CD4-positive, alpha-beta T cell treated with Interferon gamma for 1 hour (primary cell): ENCODE measurements around the gene PDE2A.

Experiments
- DNase-seq: peaks from one replicate; pipeline ENCODE4 v3.0.0-alpha.2; 2020

PDE2A gene

GRCh38 chr11:72634016-72634415 is 40.2 kb downstream of the PDE2A start:
- DNase-seq, result no peak

DNA sequence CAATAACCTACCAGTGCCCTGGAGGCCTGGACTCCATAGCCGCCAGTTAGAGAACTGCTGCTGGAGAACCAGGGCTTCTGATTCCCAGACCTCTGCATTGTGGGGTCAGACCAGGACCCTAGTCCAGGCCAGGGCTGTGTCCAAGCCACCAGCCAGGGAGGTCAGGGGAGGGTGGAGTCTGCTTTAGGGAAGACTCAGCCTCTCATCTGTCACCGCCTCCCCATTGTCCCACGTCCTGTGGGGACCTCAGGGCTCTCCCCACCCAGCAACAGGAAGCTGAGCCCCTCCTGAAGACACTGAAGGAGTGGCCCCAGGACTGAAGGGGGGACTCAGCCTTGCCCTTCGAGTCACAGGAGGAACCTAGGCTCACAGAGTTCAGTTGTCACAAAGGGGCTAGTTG is 41.2 kb downstream of the PDE2A start:
- no peak for DNase-seq

DNA sequence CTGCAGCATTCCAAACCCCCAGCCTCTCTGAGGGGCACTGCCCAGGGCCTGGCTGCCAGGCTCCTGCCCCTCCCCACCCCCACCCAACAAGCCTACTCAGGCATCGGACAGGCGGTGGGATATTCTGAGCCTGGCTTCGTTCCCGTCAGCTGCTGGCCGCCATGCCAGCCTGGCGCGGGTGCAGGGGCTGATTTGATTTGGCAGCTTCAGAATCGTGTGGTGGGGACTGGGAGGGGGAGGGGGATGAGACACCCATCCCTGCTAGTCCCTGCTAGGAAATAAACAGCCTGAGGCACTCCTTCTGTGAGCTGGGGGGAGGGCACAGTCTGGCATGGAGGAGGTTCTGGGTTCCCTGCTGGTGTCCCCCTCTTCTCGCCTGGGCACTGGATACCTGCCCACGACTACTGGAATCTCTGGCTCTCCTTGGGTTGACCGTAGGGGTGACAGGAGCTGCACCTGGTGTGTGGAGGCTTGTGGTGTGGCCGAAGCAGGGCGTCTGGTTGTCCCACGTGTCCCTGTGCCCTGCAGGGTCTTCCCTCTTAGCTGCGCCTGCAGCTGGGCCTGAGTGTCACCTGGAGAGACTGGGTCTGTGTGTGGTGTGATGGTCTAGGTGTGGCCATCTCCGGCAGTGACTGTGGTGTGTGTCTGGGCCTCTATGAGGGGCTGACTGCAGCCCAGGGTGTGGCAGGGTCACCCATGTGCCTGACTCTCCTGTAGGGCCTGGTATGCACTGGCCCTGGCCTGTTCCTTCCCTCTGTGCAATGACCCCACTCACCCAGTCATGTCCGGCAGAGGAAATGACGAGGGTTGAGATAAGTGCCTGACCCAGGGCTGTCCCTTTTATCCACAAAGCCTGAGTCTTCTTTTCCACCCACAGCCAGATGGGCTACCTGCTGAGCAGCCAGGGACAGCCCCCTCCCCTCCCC is 42.2 kb downstream of the PDE2A start:
- no peak for DNase-seq

DNA sequence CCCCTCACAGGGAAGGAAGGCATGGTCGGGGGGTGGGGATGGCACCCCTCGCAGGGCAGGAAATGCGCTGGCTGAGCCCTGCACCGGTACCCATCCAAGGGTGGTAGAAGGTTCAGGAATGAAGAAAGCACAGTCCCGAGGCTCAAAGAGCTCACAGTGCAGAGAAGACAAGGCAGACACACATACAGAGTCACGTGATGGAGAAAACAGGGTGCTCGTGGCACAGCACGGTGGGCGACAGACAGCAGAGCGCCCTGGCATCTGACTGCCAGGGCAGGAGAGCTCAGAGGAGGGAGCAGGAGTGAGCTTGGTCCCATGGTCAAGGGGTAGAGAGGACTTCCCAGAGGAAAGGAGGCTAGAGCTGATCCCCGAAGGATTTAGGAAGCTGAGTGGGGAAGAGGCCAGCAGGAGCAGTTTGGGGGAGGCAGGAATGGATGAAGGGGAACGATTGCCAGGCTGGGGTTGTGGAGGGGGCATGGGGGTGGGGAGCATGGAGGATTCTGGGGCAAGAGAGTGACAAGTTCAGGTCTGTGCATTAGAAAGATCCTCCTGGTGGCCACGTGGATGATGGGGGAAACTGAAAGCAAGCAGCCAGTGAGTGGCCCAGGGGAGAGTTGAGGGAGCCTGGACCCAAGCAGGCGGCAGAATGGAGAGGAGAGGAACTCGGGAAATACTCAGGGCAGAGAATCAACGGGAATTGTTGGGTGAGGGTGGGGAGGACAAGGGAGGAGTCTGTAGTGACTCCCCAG is 43.9 kb downstream of the PDE2A start:
- DNase-seq, result no peak

DNA sequence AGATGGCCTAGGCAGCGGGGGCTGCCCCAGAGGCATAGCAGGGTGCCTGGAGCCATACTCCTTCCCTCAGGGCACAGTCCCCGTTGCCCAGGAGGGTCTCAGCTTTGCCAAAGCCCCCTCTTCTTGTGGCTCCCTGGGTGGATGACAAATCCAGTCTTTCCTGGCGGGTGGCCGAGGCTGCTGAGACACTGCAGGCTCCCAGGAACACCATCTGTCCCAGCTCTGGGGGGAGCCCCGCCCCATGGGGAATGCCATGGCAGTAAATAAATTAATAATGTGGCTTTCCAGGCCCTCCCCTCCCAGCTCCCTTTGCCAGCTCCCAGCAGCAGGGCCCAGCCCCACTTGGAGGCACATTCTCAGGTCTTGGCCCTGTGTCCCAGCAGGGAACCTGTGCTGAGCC is 45.0 kb downstream of the PDE2A start:
- DNase-seq, result no peak

DNA sequence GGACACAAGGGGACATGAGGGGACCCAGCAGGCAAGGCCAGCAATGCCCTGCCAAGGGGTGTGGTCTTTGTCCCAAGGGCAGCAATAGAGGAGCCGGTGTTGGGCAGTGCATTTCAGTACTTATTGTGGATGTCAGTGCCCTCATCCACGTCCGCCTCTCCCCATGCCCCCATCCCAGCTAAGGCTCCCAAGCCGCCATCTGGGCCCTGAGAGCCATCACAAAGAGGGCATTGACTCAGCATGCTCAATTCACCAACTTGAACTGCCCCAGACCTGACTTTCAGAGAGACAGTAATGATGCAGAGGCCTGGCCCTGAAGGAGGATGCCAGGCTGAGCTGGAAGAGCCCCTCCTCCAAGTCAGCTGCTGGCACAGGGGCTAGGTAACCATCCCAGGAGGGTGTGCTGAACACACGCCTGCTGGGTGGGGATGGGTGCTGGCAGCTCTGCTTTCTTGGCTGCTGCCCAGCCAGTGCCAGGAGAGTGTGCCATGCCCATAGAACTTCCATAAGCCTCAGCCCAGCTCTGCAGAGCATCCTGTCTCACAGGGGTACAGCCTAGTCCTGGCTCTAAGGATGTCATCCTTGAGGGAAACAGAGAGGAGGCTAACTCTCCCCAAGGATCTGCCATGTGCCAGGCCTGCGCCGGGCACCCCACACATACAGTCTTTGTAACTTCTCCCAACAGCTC is 46.5 kb downstream of the PDE2A start:
- no peak for DNase-seq

GRCh38 chr11:72626414-72626936 is 47.7 kb downstream of the PDE2A start:
- DNase-seq, result no peak

DNA sequence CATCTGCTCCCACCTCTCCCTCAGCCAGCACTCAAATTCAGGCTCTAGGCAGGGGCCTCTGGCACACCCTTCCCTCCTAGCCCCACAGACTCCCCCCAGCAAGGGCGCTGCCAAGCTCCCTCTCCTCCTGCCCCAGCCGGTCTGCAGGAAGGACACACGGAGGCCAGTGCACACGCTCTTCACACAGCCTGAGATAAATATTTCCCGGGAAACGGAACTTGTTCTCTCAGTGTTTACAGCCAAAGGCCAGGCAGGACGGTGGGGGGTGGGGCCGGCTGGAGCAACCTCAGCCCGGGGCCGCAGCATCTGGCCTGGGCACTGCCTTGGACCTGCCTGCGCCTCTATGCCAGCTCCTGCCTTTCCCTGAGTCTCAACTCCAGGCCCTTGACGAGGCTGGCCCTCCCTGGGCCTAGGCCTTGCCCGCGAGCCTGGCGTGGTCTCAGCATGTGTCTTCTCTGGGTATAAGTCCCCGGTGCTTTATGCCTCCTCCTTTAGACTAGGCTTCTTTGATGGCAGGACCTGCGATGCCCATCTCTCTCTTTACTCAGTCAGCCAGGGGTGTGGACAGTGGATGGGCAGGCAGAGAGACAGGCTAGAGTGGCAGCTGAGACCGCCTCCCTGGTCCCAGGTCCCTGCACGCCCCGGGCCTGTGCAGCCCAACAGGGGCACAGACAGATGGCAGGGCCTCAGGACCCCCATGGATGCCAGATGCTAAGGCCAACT is 48.4 kb downstream of the PDE2A start:
- no peak for DNase-seq

DNA sequence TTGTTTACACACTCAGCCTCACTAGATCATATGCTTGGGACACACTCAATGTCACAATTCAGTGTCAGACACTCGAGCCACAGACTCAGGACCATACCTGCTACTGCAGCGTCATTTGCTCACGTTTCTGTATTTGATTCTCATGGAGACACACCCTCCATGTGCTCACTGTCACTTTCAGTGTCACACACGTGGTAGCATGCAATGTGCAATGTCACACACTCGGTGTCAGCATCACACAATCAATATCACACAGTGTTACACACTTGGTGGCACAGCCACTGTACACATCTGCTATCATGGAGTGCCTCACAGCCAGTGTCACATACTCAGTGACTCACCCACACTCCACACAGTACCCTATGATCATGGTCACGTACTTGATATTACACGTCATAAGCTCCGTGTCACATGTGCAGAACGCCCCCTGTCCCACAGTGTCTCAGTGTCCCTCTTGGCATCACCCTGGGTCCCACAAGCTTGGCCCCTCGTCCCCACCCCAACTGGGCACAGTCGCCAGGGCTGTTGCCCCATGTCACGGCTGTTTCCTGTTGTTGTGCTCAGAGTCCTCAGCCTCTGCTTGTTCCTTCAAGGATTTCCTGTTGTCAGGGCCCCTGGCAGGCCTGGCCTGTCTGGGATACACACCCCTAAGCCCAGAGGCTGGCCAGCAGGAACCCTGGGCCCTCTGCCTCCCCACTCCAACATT is 49.6 kb downstream of the PDE2A start:
- peak; percentile 7 for DNase-seq

DNA sequence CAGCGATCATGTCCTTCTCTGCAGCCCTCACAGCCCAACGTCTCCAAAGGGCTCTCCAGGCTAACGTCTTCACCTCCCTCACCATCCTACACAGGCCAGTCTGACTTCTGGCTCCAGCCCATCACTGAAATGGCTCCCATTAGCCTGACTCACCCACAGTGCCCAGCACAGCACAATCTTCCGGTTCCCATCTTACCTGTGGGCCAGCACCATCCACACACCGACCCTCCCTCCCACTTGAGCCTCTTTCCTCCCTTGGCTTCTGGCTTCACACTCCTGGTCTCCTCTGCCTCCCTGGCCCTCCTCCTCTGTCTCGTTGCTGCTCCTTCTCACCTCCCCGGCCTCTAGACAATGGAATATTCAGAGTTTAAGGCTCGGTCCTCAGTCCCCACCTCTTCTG is 51.2 kb downstream of the PDE2A start:
- no peak for DNase-seq

GRCh38 chr11:72621008-72621610 is 53.1 kb downstream of the PDE2A start:
- no peak for DNase-seq

DNA sequence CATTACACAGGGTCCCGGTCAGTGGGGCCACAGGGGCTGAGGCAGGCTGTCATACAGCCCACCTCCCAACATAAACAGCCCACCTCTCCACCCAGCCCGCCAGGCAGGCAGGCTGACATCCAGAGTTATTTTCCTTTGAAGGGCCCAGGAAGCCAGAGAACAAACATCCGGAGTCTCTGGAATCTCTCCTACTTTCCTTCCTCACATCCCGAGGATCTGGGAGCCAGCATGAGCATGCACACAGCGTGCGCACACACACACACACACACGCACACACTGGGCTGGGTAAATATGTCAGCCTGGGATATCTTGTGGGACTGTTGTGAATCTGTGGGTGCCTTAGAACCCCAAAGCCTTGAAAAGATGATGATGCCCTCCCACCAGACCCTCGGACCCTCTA is 55.4 kb downstream of the PDE2A start:
- no peak for DNase-seq

- DNase-seq, result no peak
Observed at GRCh38 chr11:72617080-72617762, 57.0 kb downstream of the PDE2A start.

GRCh38 chr11:72616655-72617054 is 57.6 kb downstream of the PDE2A start:
- no peak for DNase-seq

DNA sequence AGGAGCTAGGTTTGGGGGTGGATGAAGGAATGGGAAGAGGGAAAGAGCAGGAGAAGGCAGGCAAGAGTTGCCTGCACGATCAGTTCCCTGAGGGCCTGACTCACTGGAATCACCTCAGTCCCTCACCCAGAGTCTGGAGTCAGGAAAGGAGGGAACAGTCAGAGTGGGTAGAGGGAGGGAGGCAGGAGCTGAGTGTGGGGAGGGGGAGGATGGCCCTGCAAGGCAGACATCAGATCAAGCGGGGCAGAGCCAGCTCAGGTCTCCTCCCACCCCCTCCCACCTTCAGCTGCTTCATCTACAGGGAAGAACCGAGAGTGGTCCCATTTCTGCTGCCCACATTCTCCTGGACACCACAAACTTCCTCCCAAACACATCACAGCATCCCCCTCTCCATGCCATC is 58.9 kb downstream of the PDE2A start:
- DNase-seq, result no peak

- no peak for DNase-seq
Observed at GRCh38 chr11:72614381-72614780, 59.8 kb downstream of the PDE2A start.

GRCh38 chr11:72613977-72614376 is 60.2 kb downstream of the PDE2A start:
- peak; percentile 79 for DNase-seq

- no peak for DNase-seq
Observed at GRCh38 chr11:72613450-72613849, 60.8 kb downstream of the PDE2A start.

DNA sequence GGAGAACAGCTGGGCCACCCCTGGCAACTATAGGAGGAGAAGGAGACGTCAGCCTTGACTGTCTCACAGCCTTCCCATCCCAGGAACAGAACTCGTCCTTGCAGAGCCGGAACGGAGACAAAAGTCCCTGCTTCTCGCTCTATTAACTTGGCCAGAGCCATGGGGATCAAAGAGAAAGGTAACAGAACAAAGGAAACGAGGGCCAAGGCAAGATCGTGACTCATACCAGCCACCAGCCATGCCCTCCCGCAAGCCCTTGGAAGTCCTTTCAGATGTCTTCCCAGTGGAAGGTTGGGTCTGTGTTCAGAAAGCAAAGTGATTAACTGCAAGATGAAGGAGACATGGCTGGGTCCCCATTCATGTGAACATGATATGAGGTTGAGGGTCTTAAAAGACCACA is 64.7 kb downstream of the PDE2A start:
- no peak for DNase-seq

GRCh38 chr11:72609045-72609444 is 65.2 kb downstream of the PDE2A start:
- DNase-seq, result no peak

DNA sequence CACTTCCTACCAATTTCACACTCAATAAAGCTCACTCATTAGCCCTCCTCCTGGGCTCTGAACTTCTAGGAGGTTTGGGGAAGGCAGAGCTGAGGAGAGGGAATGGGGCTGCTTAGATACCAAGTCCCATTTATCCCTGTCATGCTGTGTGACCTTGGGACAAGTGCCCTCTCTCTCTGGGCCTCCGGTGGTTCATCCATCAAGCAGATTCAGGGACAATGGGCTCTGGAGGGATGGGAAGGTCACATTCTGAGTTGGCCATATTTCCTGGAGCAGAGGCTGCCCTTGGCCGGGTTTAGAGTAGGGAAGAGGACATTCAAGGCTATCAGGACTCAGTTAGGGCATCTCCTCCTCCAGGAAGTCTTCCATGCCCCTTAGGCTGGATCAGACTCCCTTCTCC is 66.7 kb downstream of the PDE2A start:
- no peak for DNase-seq
